OCI-LY1 (cell line): Measurements from ENCODE around the gene ADK.

Experiments
- EZH2 ChIP-seq: fragments of 200-600 bp; sonication (generic), shearing (Covaris generic); IDR thresholded peaks from 2 replicates; pipeline ENCODE4 v1.8.0; 2017; ENCODE audit warnings: borderline replicate concordance, mixed run types, mild to moderate bottlenecking, antibody characterized with exemption, low read length, moderate library complexity, mixed read lengths
- TF ChIP-seq, protein P1 (sequence below): fragments of 200-600 bp; sonication (generic), shearing (Covaris generic); IDR thresholded peaks from 2 replicates; pipeline ENCODE4 v1.5.1; 2017; ENCODE audit warnings: mild to moderate bottlenecking, antibody characterized with exemption, low read length, moderate library complexity, mixed read lengths

DNA sequence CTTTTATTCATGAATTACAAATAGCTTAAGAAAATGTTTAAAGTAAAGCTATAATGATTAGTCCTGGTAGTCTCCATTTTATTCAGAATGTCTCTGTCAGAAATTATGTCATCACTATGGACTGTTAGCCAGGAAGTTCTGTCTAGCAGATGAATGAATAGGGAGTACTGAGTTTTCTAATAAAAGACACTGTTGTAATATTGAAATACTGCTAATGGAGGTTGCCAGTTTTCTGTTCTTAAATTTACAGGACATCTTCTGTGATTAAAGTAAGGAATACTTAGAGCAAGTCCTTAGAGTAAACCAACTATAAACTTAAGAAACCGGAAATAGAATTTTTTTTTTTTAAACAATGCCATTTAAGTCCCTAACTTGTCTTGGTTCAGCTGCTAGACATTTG is 309.8 kb downstream of the ADK start:
- TF ChIP-seq, protein P1, sequence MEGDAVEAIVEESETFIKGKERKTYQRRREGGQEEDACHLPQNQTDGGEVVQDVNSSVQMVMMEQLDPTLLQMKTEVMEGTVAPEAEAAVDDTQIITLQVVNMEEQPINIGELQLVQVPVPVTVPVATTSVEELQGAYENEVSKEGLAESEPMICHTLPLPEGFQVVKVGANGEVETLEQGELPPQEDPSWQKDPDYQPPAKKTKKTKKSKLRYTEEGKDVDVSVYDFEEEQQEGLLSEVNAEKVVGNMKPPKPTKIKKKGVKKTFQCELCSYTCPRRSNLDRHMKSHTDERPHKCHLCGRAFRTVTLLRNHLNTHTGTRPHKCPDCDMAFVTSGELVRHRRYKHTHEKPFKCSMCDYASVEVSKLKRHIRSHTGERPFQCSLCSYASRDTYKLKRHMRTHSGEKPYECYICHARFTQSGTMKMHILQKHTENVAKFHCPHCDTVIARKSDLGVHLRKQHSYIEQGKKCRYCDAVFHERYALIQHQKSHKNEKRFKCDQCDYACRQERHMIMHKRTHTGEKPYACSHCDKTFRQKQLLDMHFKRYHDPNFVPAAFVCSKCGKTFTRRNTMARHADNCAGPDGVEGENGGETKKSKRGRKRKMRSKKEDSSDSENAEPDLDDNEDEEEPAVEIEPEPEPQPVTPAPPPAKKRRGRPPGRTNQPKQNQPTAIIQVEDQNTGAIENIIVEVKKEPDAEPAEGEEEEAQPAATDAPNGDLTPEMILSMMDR = no peak
- no peak for TF ChIP-seq EZH2
